GM12892 (cell line): ENCODE data around the gene IVD.

Experiments
- POLR2A ChIP-seq: IDR thresholded peaks from 2 replicates; pipeline ENCODE4 v1.6.1; 2011; ENCODE audit warnings: low read depth, low read length, control low read depth
- TAF1 ChIP-seq: IDR thresholded peaks from 2 replicates; pipeline ENCODE4 v1.6.1; 2011; ENCODE audit warnings: low read depth, mild to moderate bottlenecking, control low read depth, low read length, borderline replicate concordance

DNA sequence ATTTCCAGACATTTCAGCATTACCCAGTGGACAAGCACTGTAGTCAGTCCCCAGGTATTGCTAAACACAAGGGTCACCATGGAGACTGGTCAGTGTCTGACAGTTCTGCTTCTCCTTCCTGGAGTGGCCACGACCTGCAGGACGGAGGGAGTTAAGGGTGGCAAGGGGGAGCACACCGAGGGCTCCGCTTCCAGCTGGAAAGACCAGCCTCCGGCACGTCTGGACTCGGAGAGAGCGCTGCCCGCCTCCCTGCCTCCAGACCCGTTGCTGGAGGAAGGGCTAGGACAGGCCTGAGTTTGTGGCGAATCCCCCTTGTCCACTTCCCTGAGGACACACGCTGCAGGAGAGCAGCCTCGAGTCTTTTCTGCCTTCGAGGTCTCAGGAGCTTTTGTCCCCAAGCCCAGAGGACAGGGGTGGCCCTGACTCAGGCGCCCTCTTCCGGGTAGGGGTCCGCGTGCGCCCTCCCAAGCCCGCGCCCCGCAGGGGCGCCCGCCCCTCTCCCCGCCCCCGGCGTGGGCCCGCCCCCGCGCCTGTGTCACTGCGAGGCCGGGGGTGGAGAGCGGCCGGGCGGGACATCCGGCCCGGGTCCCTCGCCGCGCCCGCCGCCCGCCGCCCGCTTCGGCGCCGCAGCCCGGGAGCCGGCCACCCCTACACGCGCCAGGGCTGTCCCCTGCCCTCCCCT is 65.0 kb downstream of the IVD start, which contains the start of gene CHST14:
- TF ChIP-seq TAF1 (no peak), POLR2A (no peak; the same call in 1 of the 2 replicates)
